Adrenal gland (tissue), 5 donors: ENCODE results near the gene STARD5.

Source experiments
- CTCF ChIP-seq, 6 experiments: fragments of 450-650 bp in 4 of 6; fragments of 200-600 bp in 2 of 6; sonication (generic) in 1 of 6; IDR thresholded peaks; 1 replicate in 5 of 6; 2 replicates in 1 of 6; pipeline versions ENCODE4 v1.5.1 to v1.8.0; 2016 to 2021; ENCODE audit warnings: antibody characterized with exemption in 6 of 6, mild to moderate bottlenecking in 2 of 6, moderate library complexity in 1 of 6
- POLR2A ChIP-seq, 2 donors: fragments of 450-650 bp; IDR thresholded peaks; one replicate each; pipeline ENCODE4 v1.6.1; 2017; ENCODE audit warnings: antibody characterized with exemption in 2 of 2, mild to moderate bottlenecking in 2 of 2, moderate library complexity in 1 of 2
- donor health status: DM: no; HTN: no; CAD: no.

- TF ChIP-seq CTCF (IDR thresholded peaks at IDR 0.05), result no peak
- no peak for TF ChIP-seq POLR2A (IDR thresholded peaks at IDR 0.05)
Measured at GRCh38 chr15:81356252-81356651, 32.3 kb upstream of the STARD5 start.
